ENCODE measurements around the gene HEPACAM.
A peak's percentile ranks its signal among the peaks of the same experiment; 100 is the strongest.

Gene HEPACAM

DNA sequence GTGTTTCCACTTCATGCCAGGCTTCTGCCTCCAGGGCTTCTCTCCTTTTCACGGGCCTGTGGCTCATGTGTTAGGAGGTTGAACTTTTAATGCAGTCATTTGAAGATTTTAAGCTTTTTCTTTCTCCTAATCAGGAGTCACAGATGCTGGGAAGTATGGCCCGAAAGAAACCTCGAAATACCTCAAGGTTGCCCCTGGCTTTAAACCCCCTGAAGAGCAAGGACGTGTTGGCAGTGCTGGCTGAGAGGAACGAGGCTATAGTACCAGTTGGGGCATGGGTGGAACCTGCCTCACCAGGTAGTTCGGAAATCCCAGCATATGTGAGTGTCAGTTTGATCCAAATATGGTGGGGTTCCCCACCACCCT is 18.7 kb upstream of the HEPACAM start:
- Histone ChIP-seq H3K27ac (ENCODE audit: low read depth, low read length) (no peak overlapping the region), H3K27me3 (ENCODE audit: insufficient read depth, low read length) (no peaks in the 10 kb centered on the region), H2BK5ac (ENCODE audit: low read depth, low read length, poor library complexity) (no peak overlapping the region), H3K9ac (ENCODE audit: low read length) (no peak overlapping the region), H3K14ac (ENCODE audit: low read length) (no peak overlapping the region), H3K9me3 (ENCODE audit: insufficient read depth, low read depth, low read length) (peaks cover 1% of the 10 kb centered on the region), H3K79me1 (ENCODE audit: low read length) (no peaks in the 10 kb centered on the region), H3K18ac (ENCODE audit: low read length) (no peak overlapping the region), H3K4me2 (ENCODE audit: low read length) (peak overlapping the region; percentile 63), H3K23ac (ENCODE audit: low read length) (no peak overlapping the region), H4K91ac (ENCODE audit: low read depth, low read length) (peak overlapping the region; percentile 35), H4K8ac (ENCODE audit: low read depth, low read length) (peak overlapping the region; percentile 66), H3K79me2 (ENCODE audit: control insufficient read depth, insufficient read depth, low read length, poor library complexity) (no peaks in the 10 kb centered on the region), H3K4me3 (ENCODE audit: low read depth, low read length) (no peak overlapping the region), H2AFZ (ENCODE audit: insufficient read depth, low read length, poor library complexity) (peak overlapping the region; percentile 85), H3K36me3 (ENCODE audit: control insufficient read depth in 1 of 2, insufficient read depth in 2 of 2, low read length in 2 of 2) (no peaks in the 10 kb centered on the region), H3K4me1 (ENCODE audit: control insufficient read depth in 1 of 2, insufficient read depth in 2 of 2, low read length in 2 of 2) (peaks cover 2 to 4% of the 10 kb centered on the region in 2 experiments), H2BK12ac (ENCODE audit: low read length) (no peak overlapping the region), H2BK120ac (ENCODE audit: insufficient read depth, low read length, poor library complexity) (no peak overlapping the region), H3K4ac (ENCODE audit: low read depth, low read length) (no peak overlapping the region), H4K12ac (ENCODE audit: low read depth, low read length) (no peak overlapping the region), H2AK5ac (ENCODE audit: low read length) (no peak overlapping the region)
- WGBS (ENCODE audit: extremely low coverage, insufficient coverage, insufficient read length): no CpG with 5 or more reads among the region's 6 CpGs
- no peak for DNase-seq

DNA sequence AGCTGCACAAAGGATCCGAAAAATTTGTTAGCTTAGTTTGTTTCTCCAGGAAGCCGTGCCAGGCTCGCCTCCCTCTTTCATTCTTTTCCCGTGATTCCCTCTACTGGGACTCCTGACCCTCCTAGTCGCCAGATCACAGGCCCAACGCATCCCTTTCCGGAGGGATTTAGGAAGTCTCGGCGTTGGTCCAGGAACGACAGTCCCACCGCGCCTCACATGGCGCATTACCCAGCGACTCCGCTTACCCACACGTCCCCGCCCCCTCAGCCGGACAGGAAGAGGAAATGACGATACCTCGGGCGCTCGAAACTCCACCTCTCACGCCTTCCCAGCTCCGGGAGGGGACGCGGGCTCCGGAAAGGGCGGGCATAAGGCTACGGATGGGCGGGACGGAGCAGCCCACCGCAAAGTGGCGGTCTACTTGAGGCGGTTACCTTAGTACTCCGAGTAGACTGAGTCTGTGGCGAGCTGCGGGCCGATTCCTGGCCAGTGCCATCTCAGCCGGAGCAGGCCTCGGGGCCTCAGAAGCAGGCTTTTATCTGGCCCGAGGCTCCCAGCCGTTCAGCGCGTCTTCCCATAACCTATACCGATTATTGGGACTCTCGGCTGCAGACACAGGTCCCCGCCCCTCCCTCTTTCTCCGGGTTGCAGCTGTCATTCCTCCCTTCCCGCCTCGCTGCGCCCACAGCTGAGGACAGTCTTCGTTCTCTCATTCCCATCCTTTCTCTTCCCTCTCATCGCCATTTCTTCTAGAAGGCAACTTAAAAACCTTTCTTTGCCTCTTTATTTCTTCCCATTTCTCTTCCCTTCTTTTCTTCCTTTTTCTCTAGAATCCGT is 18.1 kb upstream of the HEPACAM start, which contains the start of gene CCDC15:
TSS of gene CCDC15 (plus strand) at position 450 of the 837 bp plus-strand sequence. CDS start 531 bp downstream, outside the sequence.
- Histone ChIP-seq H3K9me3 (ENCODE audit: insufficient read depth, low read depth, low read length) (peaks cover 1% of the 10 kb centered on the region), H3K79me2 (ENCODE audit: control insufficient read depth, insufficient read depth, low read length, poor library complexity) (no peaks in the 10 kb centered on the region), H2AK5ac (ENCODE audit: low read length) (no peak within 1 kb of the TSS), H2BK120ac (ENCODE audit: insufficient read depth, low read length, poor library complexity) (no peak within 1 kb of the TSS), H3K27ac (ENCODE audit: low read depth, low read length) (no peak within 1 kb of the TSS), H4K12ac (ENCODE audit: low read depth, low read length) (peak within 1 kb of the TSS; percentile 33), H3K23ac (ENCODE audit: low read length) (no peak within 1 kb of the TSS), H4K8ac (ENCODE audit: low read depth, low read length) (peak within 1 kb of the TSS; percentile 76), H2BK12ac (ENCODE audit: low read length) (no peak within 1 kb of the TSS), H2BK5ac (ENCODE audit: low read depth, low read length, poor library complexity) (no peak within 1 kb of the TSS), H3K4me2 (ENCODE audit: low read length) (peak within 1 kb of the TSS; percentile 67), H4K91ac (ENCODE audit: low read depth, low read length) (peak within 1 kb of the TSS; percentile 35), H3K9ac (ENCODE audit: low read length) (peak within 1 kb of the TSS; percentile 77), H3K14ac (ENCODE audit: low read length) (peak within 1 kb of the TSS; percentile 6), H3K79me1 (ENCODE audit: low read length) (no peaks in the 10 kb centered on the region), H3K18ac (ENCODE audit: low read length) (no peak within 1 kb of the TSS), H3K4me3 (ENCODE audit: low read depth, low read length) (peak within 1 kb of the TSS; percentile 80), H2AFZ (ENCODE audit: insufficient read depth, low read length, poor library complexity) (peak within 1 kb of the TSS; percentile 85), H3K27me3 (ENCODE audit: insufficient read depth, low read length) (no peaks in the 10 kb centered on the region), H3K36me3 (ENCODE audit: control insufficient read depth in 1 of 2, insufficient read depth in 2 of 2, low read length in 2 of 2) (no peaks in the 10 kb centered on the region), H3K4ac (ENCODE audit: low read depth, low read length) (no peak within 1 kb of the TSS), H3K4me1 (ENCODE audit: control insufficient read depth in 1 of 2, insufficient read depth in 2 of 2, low read length in 2 of 2) (peaks cover 2 to 4% of the 10 kb centered on the region in 2 experiments)
- no CpG with 5 or more reads among the region's 54 CpGs for WGBS (ENCODE audit: extremely low coverage, insufficient coverage, insufficient read length)
- DNase-seq: peak; percentile 85 to 94

DNA sequence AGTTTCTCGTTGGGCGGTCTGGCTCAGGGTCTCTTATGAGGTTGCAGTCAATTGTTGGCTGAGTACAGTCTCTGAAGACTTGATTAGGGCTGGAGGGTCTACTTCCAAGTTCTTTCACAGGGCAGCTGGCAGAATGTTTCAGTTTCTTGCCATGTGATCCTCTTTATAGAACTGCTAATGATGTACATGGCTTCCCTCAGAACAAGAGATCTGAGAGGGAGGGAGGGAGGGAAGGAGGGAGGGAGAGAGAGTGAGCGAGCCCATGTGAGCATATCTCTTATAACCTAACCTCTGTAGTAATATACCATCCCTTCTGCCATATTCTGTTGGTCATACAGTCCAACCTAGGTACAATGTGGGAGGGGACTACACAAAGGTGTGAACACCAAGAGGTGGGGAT is 15.5 kb upstream of the HEPACAM start:
- Histone ChIP-seq H3K4me1 (ENCODE audit: control insufficient read depth in 1 of 2, insufficient read depth in 2 of 2, low read length in 2 of 2) (peaks cover 4 to 6% of the 10 kb centered on the region in 2 experiments), H4K8ac (ENCODE audit: low read depth, low read length) (no peak overlapping the region), H2BK120ac (ENCODE audit: insufficient read depth, low read length, poor library complexity) (no peak overlapping the region), H3K9me3 (ENCODE audit: insufficient read depth, low read depth, low read length) (peaks cover 1% of the 10 kb centered on the region), H3K79me1 (ENCODE audit: low read length) (no peaks in the 10 kb centered on the region), H2BK5ac (ENCODE audit: low read depth, low read length, poor library complexity) (no peak overlapping the region), H2BK12ac (ENCODE audit: low read length) (no peak overlapping the region), H3K4ac (ENCODE audit: low read depth, low read length) (no peak overlapping the region), H3K9ac (ENCODE audit: low read length) (no peak overlapping the region), H3K4me2 (ENCODE audit: low read length) (no peak overlapping the region), H4K91ac (ENCODE audit: low read depth, low read length) (no peak overlapping the region), H3K36me3 (ENCODE audit: control insufficient read depth in 1 of 2, insufficient read depth in 2 of 2, low read length in 2 of 2) (no peaks in the 10 kb centered on the region), H3K79me2 (ENCODE audit: control insufficient read depth, insufficient read depth, low read length, poor library complexity) (no peaks in the 10 kb centered on the region), H2AK5ac (ENCODE audit: low read length) (no peak overlapping the region), H3K18ac (ENCODE audit: low read length) (no peak overlapping the region), H3K27me3 (ENCODE audit: insufficient read depth, low read length) (no peaks in the 10 kb centered on the region), H3K4me3 (ENCODE audit: low read depth, low read length) (no peak overlapping the region), H3K27ac (ENCODE audit: low read depth, low read length) (no peak overlapping the region), H4K12ac (ENCODE audit: low read depth, low read length) (no peak overlapping the region), H3K23ac (ENCODE audit: low read length) (no peak overlapping the region), H3K14ac (ENCODE audit: low read length) (no peak overlapping the region), H2AFZ (ENCODE audit: insufficient read depth, low read length, poor library complexity) (no peak overlapping the region)
- no CpG with 5 or more reads among the region's 3 CpGs for WGBS (ENCODE audit: extremely low coverage, insufficient coverage, insufficient read length)
- DNase-seq: no peak

DNA sequence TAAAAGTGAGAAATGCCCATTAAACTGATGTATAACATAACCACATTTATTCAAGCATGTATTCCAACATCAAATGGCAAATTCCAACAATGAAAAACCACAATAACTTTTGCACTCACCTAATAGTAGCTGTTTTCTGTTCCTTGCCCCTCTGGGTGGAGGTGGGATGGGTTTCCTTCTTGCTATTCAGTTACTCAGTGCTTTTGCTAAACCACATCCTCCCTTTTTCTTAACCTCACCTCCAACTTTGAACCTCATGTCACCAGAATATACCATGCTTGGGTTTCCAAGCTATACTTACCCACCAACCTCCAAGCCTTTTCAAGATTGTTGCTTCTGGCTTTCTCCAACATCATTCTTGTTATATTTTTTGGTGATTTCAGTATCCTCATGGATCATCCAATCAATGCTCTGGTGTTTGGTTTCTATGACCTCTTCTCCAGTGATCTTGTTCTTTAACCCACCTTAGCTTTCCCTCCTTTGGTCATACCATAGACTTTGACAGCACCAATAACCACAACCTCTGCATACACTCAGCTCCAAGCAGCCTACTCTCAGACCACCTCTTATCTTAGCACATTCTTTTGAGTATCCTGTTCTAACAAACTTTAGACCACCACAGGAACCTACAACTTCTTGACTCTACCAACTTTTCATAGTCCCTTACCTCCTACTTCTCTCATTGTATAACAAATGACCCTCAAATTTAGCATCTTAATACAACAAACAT is 14.9 kb upstream of the HEPACAM start:
- no peak overlapping the region for H3K14ac ChIP-seq (ENCODE audit: low read length)
- H3K79me2 ChIP-seq (ENCODE audit: control insufficient read depth, insufficient read depth, low read length, poor library complexity): no peaks in the 10 kb centered on the region
- no peak overlapping the region for H3K9ac ChIP-seq (ENCODE audit: low read length)
- no peak for DNase-seq
- H3K18ac ChIP-seq (ENCODE audit: low read length): no peak overlapping the region
- peaks cover 4 to 6% of the 10 kb centered on the region in 2 experiments for H3K4me1 ChIP-seq (ENCODE audit: control insufficient read depth in 1 of 2, insufficient read depth in 2 of 2, low read length in 2 of 2)
- no peak overlapping the region for H3K4ac ChIP-seq (ENCODE audit: low read depth, low read length)
- H3K27ac ChIP-seq (ENCODE audit: low read depth, low read length): no peak overlapping the region
- no peak overlapping the region for H3K4me2 ChIP-seq (ENCODE audit: low read length)
- H2AK5ac ChIP-seq (ENCODE audit: low read length): no peak overlapping the region
- peaks cover 1% of the 10 kb centered on the region for H3K9me3 ChIP-seq (ENCODE audit: insufficient read depth, low read depth, low read length)
- H3K79me1 ChIP-seq (ENCODE audit: low read length): no peaks in the 10 kb centered on the region
- H2BK5ac ChIP-seq (ENCODE audit: low read depth, low read length, poor library complexity): no peak overlapping the region
- H3K4me3 ChIP-seq (ENCODE audit: low read depth, low read length): no peak overlapping the region
- no peak overlapping the region for H2BK12ac ChIP-seq (ENCODE audit: low read length)
- no peak overlapping the region for H4K12ac ChIP-seq (ENCODE audit: low read depth, low read length)
- no peak overlapping the region for H2AFZ ChIP-seq (ENCODE audit: insufficient read depth, low read length, poor library complexity)
- no peak overlapping the region for H4K8ac ChIP-seq (ENCODE audit: low read depth, low read length)
- H3K27me3 ChIP-seq (ENCODE audit: insufficient read depth, low read length): no peaks in the 10 kb centered on the region
- H3K23ac ChIP-seq (ENCODE audit: low read length): no peak overlapping the region
- H2BK120ac ChIP-seq (ENCODE audit: insufficient read depth, low read length, poor library complexity): no peak overlapping the region
- H3K36me3 ChIP-seq (ENCODE audit: control insufficient read depth in 1 of 2, insufficient read depth in 2 of 2, low read length in 2 of 2): no peaks in the 10 kb centered on the region
- H4K91ac ChIP-seq (ENCODE audit: low read depth, low read length): no peak overlapping the region

Data from trophoblast cell (in vitro differentiated cells and primary cell).